NCI-H2171 (cell line): Measurements from ENCODE around the gene SYT9.

ENCODE experiments used
- DNase-seq: peaks from one replicate; lab custom pipeline; 2025; lab: John Stamatoyannopoulos, UW

Gene SYT9

GRCh38 chr11:7469351-7469865 lies 217.7 kb downstream of the SYT9 start:
- no peak for DNase-seq

GRCh38 chr11:7471071-7471470 lies 219.4 kb downstream of the SYT9 start:
- DNase-seq: no peak

DNA sequence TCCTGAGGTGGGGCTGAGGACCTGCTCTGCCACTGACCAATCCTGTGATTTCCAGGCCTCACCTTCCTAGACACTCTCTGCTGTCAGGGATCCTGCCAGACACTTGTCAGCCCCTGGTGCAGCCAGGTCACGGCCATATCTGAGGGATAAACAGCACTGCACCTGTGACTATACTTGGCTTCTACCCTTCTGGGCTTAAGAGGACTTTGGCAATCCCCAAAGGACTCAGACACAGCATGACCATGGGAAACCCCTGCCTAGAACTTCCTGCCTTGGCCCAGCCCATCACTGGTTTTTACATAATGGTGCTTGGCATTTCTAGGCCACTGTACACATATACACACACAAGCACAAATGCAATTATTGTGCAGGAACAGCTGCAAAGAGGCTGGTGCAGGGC lies 222.0 kb downstream of the SYT9 start:
- no peak for DNase-seq

- DNase-seq: no peak
Measured at GRCh38 chr11:7480113-7480512, 228.4 kb downstream of the SYT9 start.

GRCh38 chr11:7484131-7484530 lies 232.4 kb downstream of the SYT9 start:
- no peak for DNase-seq

DNA sequence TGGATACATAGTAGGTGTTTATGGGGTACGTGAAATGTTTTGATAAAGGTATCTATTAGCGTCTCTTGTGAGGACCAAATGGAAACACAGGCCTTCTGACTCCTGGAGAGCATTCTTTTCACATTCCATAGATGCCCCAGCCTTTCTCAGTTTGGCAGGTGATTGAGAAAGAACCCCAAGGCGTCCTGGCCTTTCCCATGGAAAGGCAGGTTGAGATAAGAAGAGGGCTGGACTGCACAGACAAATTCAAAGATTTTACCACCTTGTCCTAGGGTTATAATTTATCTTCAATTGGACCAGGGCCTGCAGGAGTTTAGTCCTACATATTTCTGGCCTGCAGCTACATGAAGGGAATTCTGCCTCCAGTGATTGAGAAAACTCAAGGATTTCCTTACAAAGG lies 232.9 kb downstream of the SYT9 start:
- DNase-seq: no peak

GRCh38 chr11:7485186-7486097 lies 233.7 kb downstream of the SYT9 start, which contains the start of gene OLFML1:
TSS of gene OLFML1 (plus strand) at chr11:7485506. CDS start at chr11:7485876, 370 bp downstream.
- no peak for DNase-seq

DNA sequence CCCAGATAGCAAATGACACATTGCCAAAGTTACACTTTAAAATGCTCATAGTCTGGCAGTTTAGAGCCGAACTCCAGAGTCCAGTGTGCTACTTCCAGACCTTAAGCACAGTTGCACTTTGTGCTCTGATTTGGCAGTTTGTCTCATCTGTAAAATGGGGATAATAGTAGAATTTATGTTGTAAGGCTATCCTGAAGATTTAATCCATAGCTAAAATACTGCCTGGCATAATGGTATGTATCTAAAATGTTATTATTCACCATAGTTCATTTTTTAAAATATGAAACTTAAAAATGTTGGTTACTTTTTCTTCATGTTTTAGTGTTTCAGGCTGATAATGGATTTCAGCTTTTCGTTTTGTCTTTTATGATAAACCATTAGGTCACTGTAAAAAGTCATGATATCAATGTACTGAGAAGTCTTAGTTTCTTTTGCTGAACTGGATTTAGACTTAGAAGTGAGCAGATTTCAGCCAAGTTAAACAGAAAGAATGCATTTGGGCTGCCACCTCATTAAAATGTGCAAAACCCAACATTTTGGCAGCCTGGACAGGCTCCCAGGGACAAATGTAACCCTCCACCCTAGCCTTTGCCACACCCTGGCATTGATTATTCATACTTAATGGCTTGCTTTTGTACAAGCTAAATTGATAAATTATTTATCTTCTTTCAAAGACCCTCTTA lies 234.5 kb downstream of the SYT9 start:
- no peak for DNase-seq

DNA sequence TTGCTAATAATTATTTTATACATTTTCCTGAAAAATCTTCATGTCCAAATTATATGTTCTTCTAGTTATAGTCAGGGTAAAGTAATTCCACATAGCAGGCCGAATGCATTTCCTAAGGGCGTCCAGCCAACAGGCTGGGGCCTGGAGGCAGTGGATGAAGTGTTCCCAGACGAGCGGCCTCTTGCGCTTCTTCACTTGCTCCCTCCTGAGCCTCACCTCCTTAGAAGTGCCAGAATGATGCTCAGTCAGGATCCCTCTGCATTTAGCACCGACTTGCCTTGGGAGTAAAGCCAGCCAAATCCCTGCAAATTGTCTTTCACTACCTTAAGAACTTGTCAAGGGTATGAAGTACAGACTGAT lies 235.1 kb downstream of the SYT9 start:
- no peak for DNase-seq

DNA sequence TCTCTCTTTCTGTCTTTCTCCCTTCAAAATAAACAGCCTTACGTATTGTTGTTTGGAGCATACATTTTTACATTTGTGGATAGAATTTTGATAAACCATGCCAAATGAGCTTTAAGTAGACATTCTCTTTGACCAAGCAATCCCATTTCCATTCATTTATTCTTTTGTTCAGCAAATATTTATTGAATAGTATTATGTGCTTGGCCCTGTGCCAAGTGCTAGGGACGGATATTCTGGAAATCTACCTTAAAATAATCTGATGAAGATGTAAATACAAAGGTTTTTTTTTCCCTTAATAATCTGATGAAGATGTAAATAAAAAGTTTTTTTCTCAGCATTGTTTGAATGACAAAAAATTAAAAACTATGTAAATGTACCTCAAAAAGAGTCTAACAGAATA lies 235.7 kb downstream of the SYT9 start:
- no peak for DNase-seq

GRCh38 chr11:7488681-7489080 lies 237.0 kb downstream of the SYT9 start:
- no peak for DNase-seq

- no peak for DNase-seq
Measured at GRCh38 chr11:7489376-7489775, 237.7 kb downstream of the SYT9 start.

GRCh38 chr11:7490054-7490453 lies 238.3 kb downstream of the SYT9 start:
- no peak for DNase-seq

DNA sequence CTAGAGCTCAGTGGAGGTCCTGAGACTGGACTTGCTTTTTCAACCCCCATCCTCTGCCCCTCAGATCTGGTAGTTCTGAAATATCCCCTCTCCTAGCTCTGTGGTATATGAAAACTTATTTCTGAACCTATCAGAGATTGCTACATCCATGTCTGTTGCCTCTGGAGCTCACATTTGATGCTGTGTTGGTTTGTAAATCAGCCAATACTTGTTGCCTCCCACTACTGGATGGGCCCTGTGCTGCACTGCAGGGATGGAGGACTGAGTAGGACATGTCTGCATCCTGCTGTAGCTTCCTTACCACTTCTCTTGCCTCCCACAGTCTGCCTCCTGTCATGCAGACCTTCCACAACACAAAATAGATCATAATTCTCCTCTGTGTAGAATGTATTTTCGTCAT lies 238.8 kb downstream of the SYT9 start:
- DNase-seq: no peak

DNA sequence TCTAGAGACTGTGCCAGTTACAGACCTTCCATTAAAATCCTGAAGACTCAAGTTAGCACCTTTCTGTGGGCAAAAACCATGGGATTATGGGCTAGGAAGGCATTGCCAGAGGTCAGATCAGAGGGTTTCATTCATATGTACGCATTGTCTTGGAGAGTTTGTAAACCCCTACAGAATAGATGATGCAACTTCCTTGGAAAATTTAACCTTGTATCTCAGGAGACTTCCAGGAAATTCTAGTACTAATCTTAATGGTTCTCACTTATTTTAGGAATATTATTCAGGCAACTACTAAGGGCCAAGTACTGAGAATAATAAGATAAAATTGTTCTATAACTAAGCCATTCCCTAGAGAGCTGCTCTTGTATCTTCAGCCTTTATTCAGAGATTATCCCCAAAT lies 240.5 kb downstream of the SYT9 start:
- DNase-seq: no peak

- no peak for DNase-seq
Measured at GRCh38 chr11:7493670-7494069, 242.0 kb downstream of the SYT9 start.

GRCh38 chr11:7494086-7494745 lies 242.5 kb downstream of the SYT9 start:
- no peak for DNase-seq

GRCh38 chr11:7495882-7496551 lies 244.3 kb downstream of the SYT9 start:
- DNase-seq: no peak

- no peak for DNase-seq
Measured at GRCh38 chr11:7498193-7498592, 246.5 kb downstream of the SYT9 start.

DNA sequence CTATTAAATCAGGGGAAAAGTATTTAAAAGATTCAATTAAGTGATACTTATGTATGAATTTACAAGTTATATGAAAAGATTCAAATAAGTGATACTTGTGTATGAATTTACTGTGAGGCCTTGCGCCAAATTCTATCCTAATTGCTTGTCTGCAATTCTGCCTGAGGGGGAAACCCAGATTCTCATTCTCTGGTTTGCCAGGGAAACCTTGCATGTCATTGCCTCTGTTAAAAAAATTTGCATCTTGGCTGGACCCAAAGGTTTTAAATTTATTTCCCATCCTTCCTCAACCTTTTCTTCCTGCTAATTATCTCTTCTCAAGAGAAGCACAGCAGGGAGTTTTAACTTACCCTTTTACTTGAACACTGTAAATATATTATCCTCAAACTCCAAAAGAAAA lies 247.4 kb downstream of the SYT9 start:
- DNase-seq: no peak

GRCh38 chr11:7500251-7500650 lies 248.5 kb downstream of the SYT9 start:
- DNase-seq: no peak

GRCh38 chr11:7501251-7501650 lies 249.5 kb downstream of the SYT9 start:
- no peak for DNase-seq
